ENCODE results near the gene PLB1. TPM values are rescaled to one million over a fixed set of nuclear protein-coding genes. Genes with fewer than 3 reads are reported as not detected.

PLB1 gene
- total and polyA plus RNA-seq, 9 of the 15 experiments (the other 6 are each of a cell fraction or from before 2014, with no cell fraction given) = 0.01 to 0.09 (median 0.07) TPM; not detected in 2

DNA sequence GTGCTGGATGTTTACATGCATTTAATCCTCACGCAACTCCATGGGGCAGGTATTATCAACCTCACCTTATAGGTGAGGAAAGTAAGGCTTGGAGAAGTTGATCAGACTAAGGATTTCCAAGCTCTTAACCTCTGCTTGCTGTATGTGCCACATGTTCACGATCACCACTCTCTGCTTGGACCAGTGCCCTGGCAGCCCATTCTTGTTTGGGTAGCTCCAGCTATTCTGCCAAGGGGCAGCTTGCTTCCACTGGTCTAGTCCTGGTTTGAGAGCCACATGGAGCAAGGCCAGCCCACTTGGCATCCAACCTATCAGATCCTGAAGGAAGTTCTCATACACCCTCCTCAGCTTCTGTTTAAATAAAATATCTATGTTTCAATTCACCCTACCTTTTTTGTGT lies 14.3 kb downstream of the PLB1 start:
- POLR2A ChIA-PET = no interaction called here
- FAIRE-seq (no peak), ATAC-seq (no peak), DNase-seq (ENCODE audit: extremely low read depth in 1 of 4, low spot score in 3 of 4) (no peak)
- in situ Hi-C loops (cut with MboI) = no loop called here
- CTCF ChIA-PET (ENCODE audit: low intra/inter-chr PET ratio) = no interaction called here
- Histone ChIP-seq H3K79me2 (ENCODE audit: control insufficient read depth, insufficient read depth, low read length) (no peaks in the 10 kb centered on the region), H3K9me1 (ENCODE audit: control insufficient read depth, insufficient read depth, low read length) (no peaks in the 10 kb centered on the region), H3K9me3 (replicated peaks; ENCODE audit: control insufficient read depth, insufficient read depth, low read depth, low read length) (no peaks in the 10 kb centered on the region), H3K9ac (ENCODE audit: insufficient read depth in 1 of 2, low read depth in 2 of 2, low read length in 2 of 2) (no peak overlapping the region), H3K27me3 (ENCODE audit: control insufficient read depth in 2 of 2, insufficient read depth in 2 of 2, low read length in 2 of 2) (peaks cover 5 to 7% of the 10 kb centered on the region in 2 experiments), H3K4me1 (replicated peaks in 1 of 2; ENCODE audit: control insufficient read depth in 2 of 2, insufficient read depth in 2 of 2, low read length in 2 of 2) (peaks cover 0 to 5% of the 10 kb centered on the region in 2 experiments; a peak in 2 of 5 replicates), H4K20me1 (replicated peaks; ENCODE audit: control insufficient read depth, insufficient read depth, low read length) (0 out of 2 replicates have a peak, but pooled peaks cover 3% of the 10 kb centered on the region), H3K4me3 (no peak overlapping the region), H2AFZ (ENCODE audit: low read depth, low read length) (no peak overlapping the region), H3K27ac (ENCODE audit: extremely low read depth, low read depth, low read length) (no peak overlapping the region), H3K4me2 (ENCODE audit: insufficient read depth, low read length) (no peak overlapping the region), H3K36me3 (ENCODE audit: control insufficient read depth, insufficient read depth, low read length) (no peaks in the 10 kb centered on the region)
- no TSS peak for BruUV-seq (replicated peaks)
- 0% methylated on average over 2 of the region's 2 CpGs for WGBS (ENCODE audit: insufficient coverage, low coverage, missing lambda C conversion rate)
- intact Hi-C loops (cut with micrococcal nuclease) = no loop called here
- TF ChIP-seq USF1 (CRISPR knock-in tag; IDR thresholded peaks at IDR 0.05) = no peak
- TF ChIP-seq, protein P1, sequence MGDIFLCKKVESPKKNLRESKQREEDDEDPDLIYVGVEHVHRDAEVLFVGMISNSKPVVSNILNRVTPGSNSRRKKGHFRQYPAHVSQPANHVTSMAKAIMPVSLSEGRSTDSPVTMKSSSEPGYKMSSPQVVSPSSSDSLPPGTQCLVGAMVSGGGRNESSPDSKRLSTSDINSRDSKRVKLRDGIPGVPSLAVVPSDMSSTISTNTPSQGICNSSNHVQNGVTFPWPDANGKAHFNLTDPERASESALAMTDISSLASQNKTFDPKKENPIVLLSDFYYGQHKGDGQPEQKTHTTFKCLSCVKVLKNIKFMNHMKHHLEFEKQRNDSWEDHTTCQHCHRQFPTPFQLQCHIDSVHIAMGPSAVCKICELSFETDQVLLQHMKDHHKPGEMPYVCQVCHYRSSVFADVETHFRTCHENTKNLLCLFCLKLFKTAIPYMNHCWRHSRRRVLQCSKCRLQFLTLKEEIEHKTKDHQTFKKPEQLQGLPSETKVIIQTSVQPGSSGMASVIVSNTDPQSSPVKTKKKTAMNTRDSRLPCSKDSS (IDR thresholded peaks at IDR 0.05; ENCODE audit: low read depth, partially characterized antibody) = no peak
- TF ChIP-seq ZNF384 (IDR thresholded peaks at IDR 0.05; ENCODE audit: low read depth, low read length) = no peak
- TF ChIP-seq ETV1 (tag; conservative IDR thresholded peaks at IDR 0.05; ENCODE audit: low read depth) = no peak
- no peak for TF ChIP-seq XRCC5 (IDR thresholded peaks at IDR 0.05; ENCODE audit: low read depth, low read length)
- no peak for TF ChIP-seq SREBF2 (CRISPR knock-in tag; IDR thresholded peaks at IDR 0.05)
- no peak for TF ChIP-seq BRD9 (IDR thresholded peaks at IDR 0.05; ENCODE audit: low read depth, partially characterized antibody)
- TF ChIP-seq MYC (IDR thresholded peaks at IDR 0.05; ENCODE audit: low read depth, low read length) = no peak
- TF ChIP-seq MYC (CRISPR knock-in tag; IDR thresholded peaks at IDR 0.05; ENCODE audit: borderline replicate concordance, low read depth) = no peak
- TF ChIP-seq ZNF24 (IDR thresholded peaks at IDR 0.05) = no peak
- TF ChIP-seq HDAC6 (IDR thresholded peaks at IDR 0.05; ENCODE audit: low read depth, low read length) = no peak
- no peak for TF ChIP-seq LARP7 (IDR thresholded peaks at IDR 0.05)
- no peak for TF ChIP-seq NFE2 (IDR thresholded peaks at IDR 0.05; ENCODE audit: low read depth)
- TF ChIP-seq ELF4 (CRISPR knock-in tag; IDR thresholded peaks at IDR 0.05) = no peak
- TF ChIP-seq ZNF586 (CRISPR knock-in tag; conservative IDR thresholded peaks at IDR 0.05) = no peak
- TF ChIP-seq FOS (IDR thresholded peaks at IDR 0.05; ENCODE audit: extremely low read depth, insufficient read length) = no peak

Data from K562 (cell line).